Measurements from ENCODE around the gene ZNF335.

ZNF335 gene, protein sequence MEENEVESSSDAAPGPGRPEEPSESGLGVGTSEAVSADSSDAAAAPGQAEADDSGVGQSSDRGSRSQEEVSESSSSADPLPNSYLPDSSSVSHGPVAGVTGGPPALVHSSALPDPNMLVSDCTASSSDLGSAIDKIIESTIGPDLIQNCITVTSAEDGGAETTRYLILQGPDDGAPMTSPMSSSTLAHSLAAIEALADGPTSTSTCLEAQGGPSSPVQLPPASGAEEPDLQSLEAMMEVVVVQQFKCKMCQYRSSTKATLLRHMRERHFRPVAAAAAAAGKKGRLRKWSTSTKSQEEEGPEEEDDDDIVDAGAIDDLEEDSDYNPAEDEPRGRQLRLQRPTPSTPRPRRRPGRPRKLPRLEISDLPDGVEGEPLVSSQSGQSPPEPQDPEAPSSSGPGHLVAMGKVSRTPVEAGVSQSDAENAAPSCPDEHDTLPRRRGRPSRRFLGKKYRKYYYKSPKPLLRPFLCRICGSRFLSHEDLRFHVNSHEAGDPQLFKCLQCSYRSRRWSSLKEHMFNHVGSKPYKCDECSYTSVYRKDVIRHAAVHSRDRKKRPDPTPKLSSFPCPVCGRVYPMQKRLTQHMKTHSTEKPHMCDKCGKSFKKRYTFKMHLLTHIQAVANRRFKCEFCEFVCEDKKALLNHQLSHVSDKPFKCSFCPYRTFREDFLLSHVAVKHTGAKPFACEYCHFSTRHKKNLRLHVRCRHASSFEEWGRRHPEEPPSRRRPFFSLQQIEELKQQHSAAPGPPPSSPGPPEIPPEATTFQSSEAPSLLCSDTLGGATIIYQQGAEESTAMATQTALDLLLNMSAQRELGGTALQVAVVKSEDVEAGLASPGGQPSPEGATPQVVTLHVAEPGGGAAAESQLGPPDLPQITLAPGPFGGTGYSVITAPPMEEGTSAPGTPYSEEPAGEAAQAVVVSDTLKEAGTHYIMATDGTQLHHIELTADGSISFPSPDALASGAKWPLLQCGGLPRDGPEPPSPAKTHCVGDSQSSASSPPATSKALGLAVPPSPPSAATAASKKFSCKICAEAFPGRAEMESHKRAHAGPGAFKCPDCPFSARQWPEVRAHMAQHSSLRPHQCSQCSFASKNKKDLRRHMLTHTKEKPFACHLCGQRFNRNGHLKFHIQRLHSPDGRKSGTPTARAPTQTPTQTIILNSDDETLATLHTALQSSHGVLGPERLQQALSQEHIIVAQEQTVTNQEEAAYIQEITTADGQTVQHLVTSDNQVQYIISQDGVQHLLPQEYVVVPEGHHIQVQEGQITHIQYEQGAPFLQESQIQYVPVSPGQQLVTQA (N-terminal part only)

DNA sequence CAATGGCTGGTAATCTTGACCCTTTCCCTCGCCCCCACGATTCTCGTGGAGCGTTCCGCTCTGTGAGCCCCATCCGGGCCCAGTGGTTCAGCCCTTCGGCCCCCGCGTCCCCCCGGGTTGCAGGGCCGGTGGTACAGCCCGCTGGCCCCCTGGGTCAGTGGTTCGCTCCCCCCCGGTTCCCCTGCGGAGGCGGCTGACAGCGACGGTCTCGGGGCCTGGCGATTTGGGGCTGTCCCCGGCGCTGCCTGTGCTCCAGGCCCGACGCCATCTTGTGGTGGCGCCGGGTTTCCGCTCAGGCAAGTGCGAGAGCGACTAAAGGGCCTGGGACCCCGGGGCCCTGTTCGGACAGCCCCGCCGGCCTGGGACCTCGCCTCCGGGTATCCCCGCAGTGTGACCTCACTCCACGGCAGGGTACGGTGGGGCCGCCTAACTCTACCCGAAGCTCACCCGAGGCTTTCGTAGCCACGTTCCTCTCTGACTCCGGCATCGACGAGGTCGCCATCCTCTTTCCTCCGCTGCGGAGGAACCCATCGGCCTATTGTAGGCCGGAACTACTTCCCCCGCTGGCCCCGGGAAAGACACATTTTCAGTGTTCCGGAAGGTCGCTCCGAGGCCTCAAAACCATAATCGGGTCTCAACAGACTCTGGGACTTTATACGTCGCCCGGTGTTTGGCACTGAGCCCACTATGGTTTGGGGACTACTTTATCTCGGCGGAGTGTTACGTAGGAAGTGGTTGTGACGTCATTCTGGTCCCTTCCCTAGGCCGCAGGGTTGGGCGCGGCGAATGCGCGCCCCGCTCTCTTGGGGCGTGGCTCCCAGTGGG is at the start of gene ZNF335:
Gene ZNF335, minus strand, starts transcription at position 529 of the 825 bp plus-strand sequence. CDS start 793 bp downstream, outside the sequence.
- TF ChIP-seq, protein P1, sequence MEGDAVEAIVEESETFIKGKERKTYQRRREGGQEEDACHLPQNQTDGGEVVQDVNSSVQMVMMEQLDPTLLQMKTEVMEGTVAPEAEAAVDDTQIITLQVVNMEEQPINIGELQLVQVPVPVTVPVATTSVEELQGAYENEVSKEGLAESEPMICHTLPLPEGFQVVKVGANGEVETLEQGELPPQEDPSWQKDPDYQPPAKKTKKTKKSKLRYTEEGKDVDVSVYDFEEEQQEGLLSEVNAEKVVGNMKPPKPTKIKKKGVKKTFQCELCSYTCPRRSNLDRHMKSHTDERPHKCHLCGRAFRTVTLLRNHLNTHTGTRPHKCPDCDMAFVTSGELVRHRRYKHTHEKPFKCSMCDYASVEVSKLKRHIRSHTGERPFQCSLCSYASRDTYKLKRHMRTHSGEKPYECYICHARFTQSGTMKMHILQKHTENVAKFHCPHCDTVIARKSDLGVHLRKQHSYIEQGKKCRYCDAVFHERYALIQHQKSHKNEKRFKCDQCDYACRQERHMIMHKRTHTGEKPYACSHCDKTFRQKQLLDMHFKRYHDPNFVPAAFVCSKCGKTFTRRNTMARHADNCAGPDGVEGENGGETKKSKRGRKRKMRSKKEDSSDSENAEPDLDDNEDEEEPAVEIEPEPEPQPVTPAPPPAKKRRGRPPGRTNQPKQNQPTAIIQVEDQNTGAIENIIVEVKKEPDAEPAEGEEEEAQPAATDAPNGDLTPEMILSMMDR (IDR thresholded peaks at IDR 0.05; ENCODE audit: extremely low read depth, missing control alignments), result no peak
- DNase-seq (ENCODE audit: low spot score), result peak; percentile 99

DNA sequence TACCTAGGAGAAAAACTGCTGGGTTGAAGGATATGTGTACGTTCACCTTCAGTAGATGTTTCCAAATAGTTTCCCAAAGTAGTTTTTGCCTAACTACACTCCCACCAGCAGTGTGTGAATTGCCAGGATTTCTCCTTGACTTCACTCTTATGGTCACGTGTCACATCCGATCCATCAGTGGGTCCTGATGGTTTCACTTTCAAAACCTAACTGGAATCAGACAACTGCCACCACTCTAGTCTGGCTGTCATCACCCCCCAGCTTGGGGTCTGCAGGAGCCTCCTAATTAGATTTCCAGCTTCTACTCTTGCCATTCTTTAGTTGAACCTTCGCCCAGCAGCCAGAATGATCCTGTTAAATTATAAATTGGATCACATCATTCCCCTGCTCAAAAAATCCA is 48.6 kb upstream of the ZNF335 start:
- DNase-seq (ENCODE audit: low spot score), result no peak
- TF ChIP-seq, protein P1 (IDR thresholded peaks at IDR 0.05; ENCODE audit: extremely low read depth, missing control alignments), result no peak

DNA sequence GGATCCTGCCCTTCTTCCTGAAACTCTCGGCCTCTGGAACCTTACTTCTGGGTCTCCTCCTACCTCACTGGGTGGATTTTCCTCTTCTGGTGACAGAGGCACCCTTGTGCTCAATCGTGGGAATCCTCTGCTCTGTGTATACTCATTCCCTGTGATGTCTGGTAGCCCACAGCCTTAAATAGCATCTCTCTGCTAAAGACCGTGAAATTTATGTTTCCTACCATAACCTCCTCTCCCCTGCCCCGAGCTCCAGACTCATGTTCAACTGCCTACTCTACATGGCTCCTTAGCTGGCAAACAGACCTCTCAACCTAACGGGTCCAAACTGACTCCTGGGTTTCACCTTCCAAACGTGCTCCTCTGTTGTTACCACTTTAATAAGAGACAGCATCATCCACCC is 46.6 kb upstream of the ZNF335 start:
- DNase-seq (ENCODE audit: low spot score), result no peak
- TF ChIP-seq, protein P1 (IDR thresholded peaks at IDR 0.05; ENCODE audit: extremely low read depth, missing control alignments), result no peak

DNA sequence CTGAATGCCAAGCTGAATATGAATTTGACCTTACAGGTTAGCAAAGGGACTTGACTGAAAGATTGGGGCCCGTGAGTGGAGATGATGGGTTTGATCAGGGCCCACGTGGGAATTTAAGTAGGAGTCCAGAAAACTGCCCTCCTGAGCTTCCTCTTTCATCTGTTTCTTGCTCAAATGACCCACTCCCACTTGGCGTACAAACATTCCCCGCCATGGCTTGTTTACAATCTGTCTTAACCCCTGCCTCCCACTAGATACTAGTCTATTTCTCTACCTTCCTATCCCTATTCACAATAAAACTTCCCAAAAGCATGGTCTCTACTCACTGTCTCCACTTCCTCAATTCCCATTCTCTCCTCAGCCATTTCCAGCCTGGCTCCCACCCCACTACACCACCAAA is 46.1 kb upstream of the ZNF335 start:
- no peak for DNase-seq (ENCODE audit: low spot score)
- TF ChIP-seq, protein P1 (IDR thresholded peaks at IDR 0.05; ENCODE audit: extremely low read depth, missing control alignments), result no peak

DNA sequence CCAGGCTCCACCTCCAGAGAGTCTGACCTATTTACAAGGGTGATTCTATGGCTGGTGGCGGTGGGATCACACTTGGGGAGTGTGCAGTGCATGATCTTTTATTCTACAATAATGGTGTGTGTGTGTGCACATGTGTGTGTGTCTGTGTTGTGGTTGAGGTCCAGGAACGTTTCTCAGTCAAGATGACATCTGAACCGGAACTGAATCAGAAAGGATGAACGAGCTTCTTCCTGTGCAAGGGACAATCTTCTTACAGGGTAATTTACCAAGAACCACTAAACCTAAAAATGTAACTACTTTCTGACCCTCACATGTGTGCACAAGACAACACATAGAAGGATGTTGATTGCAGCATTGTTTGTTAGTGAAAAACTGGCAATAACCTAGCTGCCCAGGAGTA is 45.3 kb upstream of the ZNF335 start:
- TF ChIP-seq, protein P1 (IDR thresholded peaks at IDR 0.05; ENCODE audit: extremely low read depth, missing control alignments), result no peak
- no peak for DNase-seq (ENCODE audit: low spot score)

DNA sequence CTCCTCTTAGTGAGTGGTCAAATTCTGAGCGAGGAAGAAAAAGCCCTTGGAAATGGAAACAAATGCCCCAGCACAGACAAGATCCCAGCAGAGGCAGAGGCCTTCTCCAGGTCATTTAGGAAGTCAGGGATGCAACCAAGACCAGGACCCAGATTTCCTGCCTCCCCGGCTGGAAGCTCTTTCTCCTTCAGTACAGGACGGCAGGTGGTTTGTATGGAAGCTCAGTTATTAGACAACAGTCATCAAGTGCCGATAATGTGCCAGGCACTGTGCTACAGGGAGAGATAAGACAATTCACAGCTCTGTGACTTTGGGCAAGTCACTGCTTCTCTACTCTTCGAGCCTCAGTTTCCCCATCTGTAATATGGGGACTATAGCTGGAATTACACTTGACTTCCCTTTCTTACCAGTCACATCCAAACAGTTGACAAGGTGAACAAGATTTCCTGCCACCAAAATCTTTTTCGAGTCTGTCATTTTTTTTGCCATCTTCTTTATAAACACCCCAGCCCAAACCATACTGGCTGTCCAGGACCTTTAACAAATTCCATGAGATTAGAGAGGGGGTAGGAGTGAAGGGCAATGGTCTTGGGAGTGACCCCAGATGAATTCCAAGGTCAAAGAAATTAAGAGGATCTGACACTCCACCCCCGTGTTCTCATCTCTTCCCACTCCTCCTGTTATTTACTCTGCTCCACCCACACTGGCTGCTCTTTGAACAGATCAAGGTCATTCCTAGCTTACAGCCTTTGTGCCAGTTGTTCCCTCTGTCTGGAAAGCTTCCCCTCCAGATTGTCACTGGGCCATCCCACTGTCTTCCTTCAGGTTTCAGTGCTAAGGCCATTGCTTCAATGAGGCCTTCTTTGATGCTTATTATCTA is 42.8 kb upstream of the ZNF335 start:
- no peak for DNase-seq (ENCODE audit: low spot score)
- TF ChIP-seq, protein P1 (IDR thresholded peaks at IDR 0.05; ENCODE audit: extremely low read depth, missing control alignments), result no peak

Measured in GM20000 (cell line).